ENCODE results near the gene SUPT5H. TPM values are rescaled to one million over a fixed set of nuclear protein-coding genes. Genes with fewer than 3 reads are reported as not detected.
A peak's percentile ranks its signal among the peaks of the same experiment; 100 is the strongest.

Gene SUPT5H
- total RNA-seq, 1 experiment from 2014 or later: 84.8 TPM

DNA sequence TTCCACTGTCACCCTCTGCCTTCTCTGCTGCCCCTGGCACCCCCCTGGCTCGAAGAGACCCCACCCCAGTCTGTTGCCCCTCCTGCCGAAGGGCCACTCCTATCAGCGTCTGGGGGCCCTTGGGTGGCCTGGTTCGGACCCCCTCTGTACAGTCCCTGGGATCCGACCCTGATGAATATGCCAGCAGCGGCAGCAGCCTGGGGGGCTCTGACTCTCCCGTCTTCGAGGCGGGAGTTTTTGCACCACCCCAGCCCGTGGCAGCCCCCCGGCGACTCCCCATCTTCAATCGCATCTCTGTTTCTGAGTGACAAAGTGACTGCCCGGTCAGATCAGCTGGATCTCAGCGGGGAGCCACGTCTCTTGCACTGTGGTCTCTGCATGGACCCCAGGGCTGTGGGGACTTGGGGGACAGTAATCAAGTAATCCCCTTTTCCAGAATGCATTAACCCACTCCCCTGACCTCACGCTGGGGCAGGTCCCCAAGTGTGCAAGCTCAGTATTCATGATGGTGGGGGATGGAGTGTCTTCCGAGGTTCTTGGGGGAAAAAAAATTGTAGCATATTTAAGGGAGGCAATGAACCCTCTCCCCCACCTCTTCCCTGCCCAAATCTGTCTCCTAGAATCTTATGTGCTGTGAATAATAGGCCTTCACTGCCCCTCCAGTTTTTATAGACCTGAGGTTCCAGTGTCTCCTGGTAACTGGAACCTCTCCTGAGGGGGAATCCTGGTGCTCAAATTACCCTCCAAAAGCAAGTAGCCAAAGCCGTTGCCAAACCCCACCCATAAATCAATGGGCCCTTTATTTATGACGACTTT, 36.8 kb upstream of the SUPT5H start:
- in situ Hi-C loops (cut with HindIII; ENCODE audit: low sequenced_read_pairs): no loop called here
- DNase-seq (ENCODE audit: low spot score): peak; percentile 19

DNA sequence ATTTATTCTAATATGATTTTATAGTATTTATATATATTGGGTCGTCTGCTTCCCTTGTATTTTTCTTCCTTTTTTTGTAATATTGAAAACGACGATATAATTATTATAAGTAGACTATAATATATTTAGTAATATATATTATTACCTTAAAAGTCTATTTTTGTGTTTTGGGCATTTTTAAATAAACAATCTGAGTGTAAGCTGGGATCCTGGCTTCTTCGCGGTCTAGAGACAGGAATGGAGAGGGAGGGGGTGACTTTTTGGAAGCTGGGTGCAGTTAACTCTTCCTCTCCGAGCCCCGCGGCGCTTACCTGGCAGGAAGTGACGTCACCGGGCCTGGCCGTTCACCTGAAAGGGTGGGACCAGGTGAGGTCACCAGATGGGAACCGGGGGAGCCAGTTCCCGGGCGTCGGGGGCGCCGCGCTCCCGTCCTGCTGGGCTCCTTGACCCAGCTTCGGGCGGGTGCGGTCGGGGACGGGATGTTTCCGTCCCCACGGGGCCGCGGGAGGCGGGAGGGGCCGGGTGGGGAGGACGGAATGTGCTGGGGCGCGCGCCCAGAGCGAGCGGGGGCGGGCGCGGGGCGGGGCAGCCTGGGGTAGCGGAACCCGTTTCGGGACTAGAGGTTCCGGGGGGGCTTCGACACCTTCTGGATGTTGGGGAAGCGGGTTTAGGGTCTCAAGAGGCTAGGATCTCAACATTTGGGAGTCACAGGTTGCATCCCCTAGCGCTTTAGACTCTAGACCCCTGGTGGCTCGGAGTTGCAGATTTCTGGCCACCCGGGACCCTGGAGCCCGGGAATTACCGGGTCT, 36.0 kb upstream of the SUPT5H start:
- in situ Hi-C loops (cut with HindIII; ENCODE audit: low sequenced_read_pairs): no loop called here
- peak; percentile 79 for DNase-seq (ENCODE audit: low spot score)

DNA sequence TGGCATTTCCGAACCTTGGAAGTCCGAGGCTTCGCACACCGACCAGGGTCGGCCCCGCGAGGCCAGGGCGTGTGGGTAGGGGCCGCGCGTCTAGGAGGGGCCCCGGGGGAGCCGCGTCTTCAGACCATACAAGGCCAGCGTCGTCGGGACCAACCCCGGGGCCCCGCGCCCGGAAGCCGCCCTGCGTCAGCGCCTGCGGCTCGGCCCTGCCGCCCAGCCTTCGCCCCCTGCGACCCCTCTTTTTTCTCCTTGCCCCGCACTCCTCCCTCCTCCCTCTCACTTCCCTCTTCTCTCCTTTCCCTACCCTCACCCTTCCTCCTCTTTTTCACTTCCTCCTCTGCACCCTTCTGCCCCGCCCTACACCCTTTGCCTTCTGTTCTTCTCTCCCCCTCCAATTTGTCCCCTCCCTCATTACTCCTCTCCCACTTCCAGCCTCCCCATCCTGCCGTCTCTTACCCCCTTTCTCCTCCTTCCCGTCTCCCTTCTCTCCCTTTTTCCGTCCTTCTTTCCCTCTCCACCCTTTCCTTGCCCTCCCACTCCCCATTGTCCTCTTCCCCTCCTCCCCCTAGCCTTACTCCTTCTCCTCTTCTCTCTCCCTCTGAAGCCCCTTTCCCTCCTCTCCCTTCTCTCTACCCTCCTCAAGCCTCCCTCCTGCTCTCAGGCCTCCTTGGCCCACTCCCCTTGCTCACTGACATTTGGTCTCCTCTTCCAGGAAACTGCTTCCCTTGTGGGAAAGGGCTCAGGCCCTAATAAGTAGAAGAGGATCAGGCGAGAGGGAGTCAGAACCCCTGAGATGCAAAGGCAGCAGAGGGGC, 35.2 kb upstream of the SUPT5H start:
- in situ Hi-C loops (cut with HindIII; ENCODE audit: low sequenced_read_pairs): no loop called here
- DNase-seq (ENCODE audit: low spot score): peak; percentile 29

DNA sequence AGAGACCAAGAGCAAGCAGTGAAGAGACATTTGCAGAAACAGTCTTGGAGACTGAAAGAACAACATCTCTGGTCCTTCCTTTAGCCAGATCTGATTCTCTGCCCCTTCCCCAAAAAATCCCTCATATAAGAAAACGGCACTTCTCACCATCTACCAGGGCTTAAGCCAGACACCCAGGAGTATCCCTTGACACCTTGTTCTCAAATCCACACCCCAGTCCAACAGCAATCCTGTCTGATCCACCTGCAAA, 34.6 kb upstream of the SUPT5H start:
- DNase-seq (ENCODE audit: low spot score): no peak
- in situ Hi-C loops (cut with HindIII; ENCODE audit: low sequenced_read_pairs): no loop called here

DNA sequence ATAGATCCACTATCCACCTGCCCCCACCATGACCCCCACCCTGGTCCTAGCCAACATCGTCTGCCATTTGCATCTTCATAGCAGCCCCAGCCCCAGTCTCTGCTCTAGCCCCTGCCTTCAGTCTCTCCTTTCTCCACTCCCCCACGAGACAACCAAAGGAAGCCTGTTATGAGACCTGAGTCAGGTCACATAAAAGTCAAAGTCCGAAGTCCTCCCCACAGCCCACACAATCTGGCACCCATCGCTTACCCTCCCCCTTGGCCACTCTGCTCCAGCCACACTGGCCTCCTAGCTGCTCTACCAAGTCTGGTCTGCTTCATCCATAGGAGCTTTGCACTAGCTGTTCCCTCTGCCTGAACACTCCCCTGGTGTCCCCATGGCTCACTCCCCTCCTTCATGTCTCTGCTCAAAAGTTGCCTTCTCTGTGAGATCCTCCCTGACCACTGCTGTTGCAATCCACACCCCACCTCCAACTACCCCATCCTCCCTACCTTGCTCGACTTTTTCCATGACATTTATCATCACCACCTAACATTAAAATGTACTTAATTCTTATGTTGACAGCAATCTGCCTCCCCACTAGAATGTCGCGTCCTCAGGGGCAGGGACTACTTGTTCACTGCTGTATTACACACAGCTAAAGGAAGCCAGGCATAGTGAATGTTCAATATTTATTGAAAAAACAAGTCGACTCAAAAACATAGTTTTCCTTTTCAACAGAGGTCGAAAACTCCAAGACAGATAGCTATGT, 34.1 kb upstream of the SUPT5H start:
- in situ Hi-C loops (cut with HindIII; ENCODE audit: low sequenced_read_pairs): no loop called here
- DNase-seq (ENCODE audit: low spot score): no peak

DNA sequence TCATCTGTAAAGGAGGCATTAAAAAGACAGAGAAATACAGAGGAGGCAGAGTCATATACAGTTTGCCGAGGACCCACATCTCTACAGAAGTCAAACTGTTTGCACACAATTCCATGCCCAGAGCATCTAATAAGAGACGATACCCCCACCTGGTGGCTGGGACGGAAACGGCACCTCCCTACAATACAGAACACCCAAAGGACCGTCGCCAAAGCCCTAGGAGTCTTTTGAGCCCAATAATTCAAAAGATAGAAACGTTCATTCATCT, 33.6 kb upstream of the SUPT5H start:
- peak; percentile 90 for DNase-seq (ENCODE audit: low spot score)
- in situ Hi-C loops (cut with HindIII; ENCODE audit: low sequenced_read_pairs): no loop called here

DNA sequence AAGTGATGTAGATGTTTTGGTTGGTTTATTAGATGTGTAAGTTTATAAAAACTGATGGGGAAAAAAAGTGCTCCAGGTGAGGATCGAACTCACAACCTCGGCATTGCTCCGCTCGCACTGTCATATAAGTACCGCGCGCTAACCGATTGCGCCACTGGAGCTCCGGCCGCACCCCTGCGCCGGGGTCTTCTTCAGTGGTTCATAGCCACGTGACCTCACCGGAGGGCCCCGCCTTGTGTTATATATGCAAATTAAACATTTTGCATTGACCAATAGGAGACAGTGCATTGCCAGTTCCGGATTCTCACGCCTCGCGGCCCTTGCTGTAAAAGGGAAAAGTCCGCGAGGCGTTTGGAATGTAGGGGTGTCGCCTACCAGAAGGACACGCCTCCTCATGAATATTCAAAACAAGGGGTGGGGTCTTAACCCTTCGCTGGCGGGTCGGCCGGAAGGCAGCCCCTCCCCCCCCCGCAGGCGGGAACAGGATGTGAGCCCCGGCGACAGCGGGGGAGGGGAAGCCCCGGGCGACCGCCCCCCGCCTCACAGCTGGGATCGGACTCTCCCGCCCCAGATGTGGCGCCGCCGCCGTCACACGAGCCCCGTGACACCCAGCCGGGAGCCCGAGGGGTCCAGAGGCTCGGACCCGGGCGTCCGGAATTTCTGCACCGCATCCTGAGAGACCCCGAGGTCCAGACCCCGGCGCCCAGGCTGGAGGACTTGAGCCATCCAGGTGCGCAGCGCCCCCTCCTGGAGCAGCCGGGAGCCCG, 33.1 kb upstream of the SUPT5H start, which contains the start of gene PLEKHG2:
TSS of gene PLEKHG2 (plus strand) at position 570 of the 767 bp plus-strand sequence. CDS start 1,418 bp downstream, outside the sequence.
- in situ Hi-C loops (cut with HindIII; ENCODE audit: low sequenced_read_pairs): no loop called here
- DNase-seq (ENCODE audit: low spot score): peak; percentile 100

DNA sequence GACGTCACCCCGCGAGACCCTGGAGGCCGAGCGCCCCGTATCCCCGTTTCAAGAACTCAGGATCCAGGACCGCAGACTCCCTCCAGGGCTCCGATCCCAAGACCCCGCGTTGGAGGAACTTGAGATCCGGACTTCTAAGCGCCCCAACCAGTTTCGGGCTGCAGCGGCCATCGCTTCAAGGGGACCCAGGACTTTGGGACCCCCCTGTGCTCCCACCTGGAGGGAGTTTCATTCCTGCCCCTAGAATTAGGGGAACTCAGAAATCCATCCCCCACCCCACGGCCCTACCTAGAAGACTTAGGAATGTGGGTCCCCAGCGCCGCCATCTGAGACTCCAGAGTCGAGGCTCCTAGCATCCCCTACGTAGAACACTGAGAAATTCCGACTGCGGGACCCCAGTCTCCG, 32.5 kb upstream of the SUPT5H start:
- no peak for DNase-seq (ENCODE audit: low spot score)
- in situ Hi-C loops (cut with HindIII; ENCODE audit: low sequenced_read_pairs): no loop called here

DNA sequence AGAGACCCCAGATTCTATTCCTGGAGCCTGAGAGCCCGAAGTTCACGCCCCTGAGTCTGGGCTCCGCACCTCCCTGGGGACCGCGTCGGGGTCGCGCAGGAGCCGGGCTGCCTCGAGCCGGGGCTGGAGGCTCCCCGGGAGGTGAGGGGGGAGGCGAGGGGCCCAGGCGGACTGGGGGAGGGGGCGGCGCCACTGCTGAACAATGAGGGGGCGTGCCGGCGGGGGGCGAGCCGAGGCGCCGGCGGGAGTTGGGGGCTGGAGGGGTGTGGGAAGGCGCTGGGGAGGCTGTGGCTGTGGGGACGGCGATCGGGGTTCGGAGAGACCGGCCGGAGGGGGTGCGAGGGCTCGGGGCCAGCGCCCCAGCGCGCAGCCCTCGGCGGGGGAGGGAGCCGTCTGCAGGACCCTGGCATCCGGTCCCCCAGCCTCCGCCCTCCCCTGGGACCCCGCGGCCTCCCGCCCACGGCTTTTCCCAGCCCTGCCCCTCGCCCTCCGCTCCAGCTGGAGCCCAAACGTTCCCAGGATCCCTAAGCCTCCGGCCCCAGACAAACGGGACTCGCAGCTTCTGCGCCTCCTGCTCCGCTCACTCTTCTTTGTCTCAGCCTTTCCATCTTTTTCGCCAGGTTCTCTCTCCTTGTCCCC, 32.0 kb upstream of the SUPT5H start:
- in situ Hi-C loops (cut with HindIII; ENCODE audit: low sequenced_read_pairs): no loop called here
- no peak for DNase-seq (ENCODE audit: low spot score)

DNA sequence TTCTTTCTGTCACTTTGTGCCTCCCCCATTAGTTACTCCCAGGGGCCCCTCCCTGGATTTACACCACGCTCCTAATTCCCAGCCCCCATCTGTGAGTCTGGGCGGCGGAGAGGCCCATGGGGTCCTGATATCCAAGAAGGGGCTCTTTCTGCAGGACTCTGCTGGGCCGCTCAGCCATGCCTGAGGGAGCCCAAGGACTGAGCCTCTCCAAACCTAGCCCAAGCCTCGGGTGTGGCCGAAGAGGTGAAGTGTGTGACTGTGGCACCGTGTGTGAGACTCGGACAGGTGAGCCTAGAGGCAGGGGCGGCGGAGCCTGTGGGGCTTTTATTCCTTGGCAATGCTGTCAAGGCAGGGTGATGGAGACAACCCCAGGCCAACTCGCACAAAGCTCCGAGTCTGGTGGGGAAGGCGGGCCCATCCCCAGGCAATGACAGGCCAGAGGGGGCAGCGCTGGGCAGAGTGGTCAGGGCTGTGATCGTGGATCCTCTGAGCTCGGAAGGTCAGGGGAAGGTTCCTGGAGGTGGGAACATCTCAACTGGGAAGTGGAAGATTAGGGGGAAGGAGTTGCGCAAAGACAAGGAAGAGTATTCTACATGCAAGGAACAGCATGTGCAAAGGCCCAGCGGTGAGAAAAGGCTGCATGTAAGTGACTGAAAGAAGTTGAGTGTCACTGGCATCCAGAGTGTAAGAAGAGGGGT, 31.3 kb upstream of the SUPT5H start:
- in situ Hi-C loops (cut with HindIII; ENCODE audit: low sequenced_read_pairs): no loop called here
- DNase-seq (ENCODE audit: low spot score): peak; percentile 39

DNA sequence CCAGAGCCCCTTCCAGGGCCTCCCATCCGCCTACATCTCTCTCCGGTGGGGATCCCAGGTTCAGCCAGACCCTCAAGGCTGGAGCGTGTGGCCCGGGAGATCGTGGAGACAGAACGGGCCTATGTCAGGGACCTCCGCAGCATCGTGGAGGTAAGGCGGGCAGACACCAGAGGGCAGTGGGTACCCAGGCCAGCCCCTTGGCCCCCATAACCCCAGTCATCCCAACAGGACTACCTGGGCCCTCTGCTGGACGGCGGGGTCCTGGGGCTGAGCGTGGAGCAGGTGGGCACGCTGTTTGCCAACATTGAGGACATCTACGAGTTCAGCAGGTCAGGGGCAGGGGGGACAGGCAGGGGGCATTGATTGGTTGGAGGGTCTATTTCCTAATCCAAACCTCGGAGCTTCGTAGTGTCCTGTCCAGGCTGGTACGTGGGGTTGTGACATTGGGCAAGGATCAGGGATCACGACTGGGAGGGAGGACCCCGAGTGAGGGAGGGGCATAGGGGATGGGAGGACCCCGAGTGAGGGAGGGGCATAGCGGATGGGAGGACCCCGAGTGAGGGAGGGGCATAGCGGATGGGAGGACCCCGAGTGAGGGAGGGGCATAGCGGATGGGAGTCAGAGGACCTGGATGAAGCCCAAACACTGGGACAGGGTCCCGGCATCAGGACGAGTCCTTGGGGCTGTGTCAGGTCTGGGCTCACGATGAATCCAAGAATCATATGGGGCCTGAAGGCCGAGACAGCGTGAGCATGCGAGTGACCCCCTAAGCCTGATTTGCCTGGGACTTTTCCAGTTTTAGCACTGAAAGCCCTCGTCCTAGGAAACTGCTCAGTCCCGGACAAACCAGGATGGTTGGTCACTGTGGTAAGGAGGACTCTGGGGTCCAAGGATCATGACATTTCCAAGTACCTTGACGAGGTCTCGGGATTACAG, 30.0 kb upstream of the SUPT5H start:
- no peak for DNase-seq (ENCODE audit: low spot score)
- in situ Hi-C loops (cut with HindIII; ENCODE audit: low sequenced_read_pairs): no loop called here

DNA sequence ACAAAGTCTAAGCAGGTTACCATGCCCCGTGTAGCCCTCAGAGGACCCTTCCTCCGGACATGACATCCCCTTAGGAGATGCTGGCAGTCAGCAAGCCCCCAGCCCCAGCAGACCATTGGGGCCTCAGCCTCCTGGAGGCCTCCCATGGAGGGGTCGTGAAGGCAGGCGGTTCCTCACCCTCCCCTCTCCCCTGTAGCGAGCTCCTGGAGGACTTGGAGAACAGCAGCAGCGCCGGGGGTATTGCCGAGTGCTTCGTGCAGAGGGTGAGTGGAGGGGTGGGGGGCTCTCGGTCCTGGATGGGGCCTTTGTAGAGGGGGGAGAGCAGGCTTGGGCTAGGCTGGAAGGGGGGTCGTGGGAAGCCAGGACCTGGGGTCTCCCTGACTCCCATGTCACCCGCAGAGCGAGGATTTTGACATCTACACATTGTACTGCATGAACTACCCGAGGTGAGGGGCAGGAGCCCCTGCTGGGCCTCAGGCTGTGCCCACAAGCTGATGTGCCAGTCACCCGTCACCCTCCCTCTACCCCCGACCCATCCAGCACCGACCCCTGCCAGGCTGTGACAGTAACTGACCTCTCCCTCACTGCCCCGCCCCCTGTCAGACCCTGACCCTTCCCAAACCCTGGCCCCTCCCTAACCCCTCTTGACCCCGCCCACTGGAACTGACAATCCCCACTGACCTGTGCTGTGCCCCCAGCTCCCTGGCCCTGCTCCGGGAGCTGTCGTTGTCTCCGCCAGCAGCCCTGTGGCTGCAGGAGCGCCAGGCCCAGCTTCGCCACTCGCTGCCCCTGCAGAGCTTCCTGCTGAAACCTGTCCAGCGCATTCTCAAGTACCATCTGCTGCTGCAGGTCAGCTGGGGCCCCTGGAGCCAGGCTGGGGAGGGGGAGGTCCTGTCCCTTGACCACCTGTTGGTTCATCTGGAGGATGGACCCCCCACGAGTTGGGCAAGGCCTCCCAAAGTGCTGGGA, 28.9 kb upstream of the SUPT5H start:
- in situ Hi-C loops (cut with HindIII; ENCODE audit: low sequenced_read_pairs): no loop called here
- peak; percentile 24 for DNase-seq (ENCODE audit: low spot score)

DNA sequence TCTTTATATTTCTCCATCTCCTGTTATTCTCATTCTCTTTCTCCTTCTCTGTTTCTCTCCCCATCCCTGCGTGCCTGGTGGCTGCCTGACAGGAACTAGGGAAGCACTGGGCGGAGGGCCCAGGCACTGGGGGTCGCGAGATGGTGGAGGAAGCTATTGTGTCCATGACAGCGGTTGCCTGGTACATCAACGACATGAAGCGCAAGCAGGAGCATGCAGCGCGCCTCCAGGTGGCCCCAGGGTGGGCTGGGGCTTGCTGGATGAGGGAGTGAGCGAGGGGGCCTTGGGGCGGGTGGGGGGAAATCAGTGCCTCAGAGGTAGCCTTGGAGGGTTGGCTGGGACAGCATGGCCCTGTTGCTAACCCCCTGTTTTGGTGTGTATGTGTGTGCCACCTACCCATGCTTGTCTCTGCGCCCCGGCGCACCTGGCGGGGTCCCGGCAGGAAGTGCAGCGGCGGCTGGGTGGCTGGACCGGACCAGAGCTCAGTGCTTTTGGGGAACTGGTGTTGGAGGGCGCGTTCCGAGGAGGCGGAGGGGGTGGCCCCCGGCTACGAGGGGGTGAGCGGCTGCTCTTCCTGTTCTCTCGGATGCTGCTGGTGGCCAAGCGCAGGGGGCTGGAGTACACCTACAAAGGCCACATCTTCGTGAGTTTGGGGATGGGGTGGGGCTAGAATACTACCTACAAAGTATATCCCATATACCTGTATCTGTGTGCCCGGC, 27.8 kb upstream of the SUPT5H start:
- in situ Hi-C loops (cut with HindIII; ENCODE audit: low sequenced_read_pairs): no loop called here
- DNase-seq (ENCODE audit: low spot score): no peak

DNA sequence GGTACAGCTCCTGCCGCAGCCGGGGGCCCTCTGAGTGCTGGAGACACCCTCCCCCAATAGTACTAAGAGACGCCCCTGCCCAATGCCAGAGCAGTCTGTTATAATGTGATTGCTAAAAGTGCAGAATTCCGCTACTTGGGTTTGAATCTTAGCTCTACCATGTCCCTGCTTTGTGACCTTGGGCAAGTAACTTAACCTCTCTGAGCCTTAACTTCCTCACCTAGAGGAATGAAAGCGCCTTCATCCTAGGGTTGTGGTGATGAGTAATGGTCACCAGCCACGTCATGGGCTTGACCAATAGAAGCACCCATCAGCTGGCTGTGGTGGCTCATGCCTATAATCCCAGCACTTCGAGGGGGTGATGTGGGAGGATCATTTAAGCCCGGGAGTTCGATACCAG, 26.4 kb upstream of the SUPT5H start:
- in situ Hi-C loops (cut with HindIII; ENCODE audit: low sequenced_read_pairs): no loop called here
- no peak for DNase-seq (ENCODE audit: low spot score)

DNA sequence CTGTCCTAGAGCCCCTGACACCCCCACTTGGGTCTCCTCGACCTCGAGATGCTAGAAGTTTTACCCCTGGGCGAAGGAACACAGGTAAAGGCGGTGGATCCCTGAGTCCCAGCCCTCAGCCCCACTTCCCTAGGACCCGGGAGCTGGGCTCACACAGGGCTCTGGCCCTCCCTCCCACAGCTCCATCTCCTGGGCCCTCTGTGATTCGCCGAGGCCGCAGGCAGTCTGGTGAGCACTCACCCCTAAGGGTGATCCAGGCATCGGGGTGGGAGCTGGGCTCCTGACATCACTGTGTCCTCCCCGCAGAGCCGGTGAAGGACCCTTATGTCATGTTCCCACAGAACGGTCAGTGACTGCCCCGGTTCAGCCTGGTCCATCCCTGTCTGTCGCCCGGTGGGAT, 24.6 kb upstream of the SUPT5H start:
- DNase-seq (ENCODE audit: low spot score): no peak
- in situ Hi-C loops (cut with HindIII; ENCODE audit: low sequenced_read_pairs): no loop called here

All from G401 (cell line).